HEK293 (cell line): ENCODE data around the gene PTGES.

Source experiments
- CTCF ChIA-PET: fragments of 350-600 bp; formaldehyde crosslinking; extraction: SDS; loops from one replicate; lab custom pipeline; 2021; ENCODE audit warnings: antibody characterized with exemption; lab: Yijun Ruan, JAX
- POLR2A ChIA-PET: fragments of 300-600 bp; formaldehyde crosslinking; extraction: SDS; loops from one replicate; lab custom pipeline; 2020; ENCODE audit warnings: antibody characterized with exemption, inconsistent platforms; lab: Yijun Ruan, JAX
- H3K27ac ChIP-seq: fragments of 200-500 bp; sonication (Bioruptor generic); 2 replicates; pipeline ENCODE4 v1.5.1; 2014; ENCODE audit warnings: low read depth, low read length, control low read depth, inconsistent platforms; ENCODE audit errors: extremely low read depth
- H3K36me3 ChIP-seq, 2 experiments: fragments of 200-500 bp in 1 of 2; sonication (Bioruptor generic) in 1 of 2; 1 replicate in 1 of 2; 2 replicates in 1 of 2; pipeline ENCODE4 v1.5.1; 2014 to 2017; ENCODE audit warnings: inconsistent platforms in 2 of 2, low read length in 2 of 2; ENCODE audit not compliant: control insufficient read depth in 2 of 2, insufficient read depth in 1 of 2
- H3K4me1 ChIP-seq: fragments of 200-500 bp; sonication (Bioruptor generic); 2 replicates; pipeline ENCODE4 v1.5.1; 2014; ENCODE audit warnings: mild to moderate bottlenecking, low read length, inconsistent platforms; ENCODE audit not compliant: control insufficient read depth, insufficient read depth
- H3K4me3 ChIP-seq: 2 replicates; pipeline ENCODE4 v1.5.1; 2011; ENCODE audit warnings: low read depth, mild to moderate bottlenecking, control low read depth, low read length, moderate library complexity
- H3K9me3 ChIP-seq: fragments of 200-500 bp; sonication (Bioruptor generic); 2 replicates; pipeline ENCODE4 v1.5.1; 2014; ENCODE audit warnings: low read depth, low read length, inconsistent platforms; ENCODE audit not compliant: control insufficient read depth, insufficient read depth
- IKZF3 ChIP-seq: fragments of 450-650 bp; IDR thresholded peaks from 2 replicates; pipeline ENCODE4 v1.5.0; 2018; ENCODE audit warnings: missing biosample characterization, mild to moderate bottlenecking, missing genetic modification characterization, moderate library complexity
- KLF1 ChIP-seq: fragments of 450-650 bp; formaldehyde crosslinking; IDR thresholded peaks from 2 replicates; pipeline ENCODE4 v1.5.1; 2016; ENCODE audit warnings: missing biosample characterization, missing genetic modification characterization
- YY1 ChIP-seq: fragments of 450-650 bp; formaldehyde crosslinking; IDR thresholded peaks from 2 replicates; pipeline ENCODE4 v1.5.1; 2018; ENCODE audit warnings: missing biosample characterization, missing genetic modification characterization
- ZEB2 ChIP-seq: fragments of 450-650 bp; formaldehyde crosslinking; IDR thresholded peaks from 2 replicates; pipeline ENCODE4 v1.5.1; 2016; ENCODE audit warnings: missing biosample characterization, missing genetic modification characterization
- ZIC2 ChIP-seq: fragments of 450-650 bp; formaldehyde crosslinking; IDR thresholded peaks from 2 replicates; pipeline ENCODE4 v1.5.1; 2016; ENCODE audit warnings: missing biosample characterization, missing genetic modification characterization
- ZNF169 ChIP-seq: fragments of 450-650 bp; formaldehyde crosslinking; IDR thresholded peaks from 2 replicates; pipeline ENCODE4 v1.5.1; 2016; ENCODE audit warnings: missing biosample characterization, missing genetic modification characterization
- ZNF19 ChIP-seq: fragments of 450-650 bp; formaldehyde crosslinking; IDR thresholded peaks from 2 replicates; pipeline ENCODE4; 2016; ENCODE audit warnings: missing biosample characterization, missing genetic modification characterization, low read depth
- ZNF211 ChIP-seq: fragments of 450-650 bp; formaldehyde crosslinking; IDR thresholded peaks from 2 replicates; pipeline ENCODE4 v1.5.1; 2016; ENCODE audit warnings: low read depth, missing biosample characterization, missing genetic modification characterization
- ZNF354C ChIP-seq: fragments of 450-650 bp; formaldehyde crosslinking; IDR thresholded peaks from 2 replicates; pipeline ENCODE4 v1.5.1; 2016; ENCODE audit warnings: missing biosample characterization, missing genetic modification characterization, low read depth, borderline replicate concordance
- ZNF391 ChIP-seq: fragments of 450-650 bp; formaldehyde crosslinking; IDR thresholded peaks from 2 replicates; pipeline ENCODE4 v1.5.1; 2016; ENCODE audit warnings: low read depth, missing biosample characterization, missing genetic modification characterization, borderline replicate concordance
- ZNF394 ChIP-seq: fragments of 450-650 bp; formaldehyde crosslinking; IDR thresholded peaks from 2 replicates; pipeline ENCODE4 v1.5.1; 2016; ENCODE audit warnings: missing biosample characterization, missing genetic modification characterization, mild to moderate bottlenecking, moderate library complexity, borderline replicate concordance
- ZNF404 ChIP-seq: fragments of 450-650 bp; formaldehyde crosslinking; IDR thresholded peaks from 2 replicates; pipeline ENCODE4 v1.5.1; 2017; ENCODE audit warnings: missing biosample characterization, missing genetic modification characterization
- ZNF514 ChIP-seq: fragments of 450-650 bp; formaldehyde crosslinking; IDR thresholded peaks from 2 replicates; pipeline ENCODE4 v1.5.1; 2016; ENCODE audit warnings: missing biosample characterization, missing genetic modification characterization
- ZNF549 ChIP-seq: fragments of 450-650 bp; IDR thresholded peaks from 2 replicates; pipeline ENCODE4 v1.5.1; 2018; ENCODE audit warnings: missing biosample characterization, missing genetic modification characterization, mild to moderate bottlenecking, inconsistent platforms, moderate library complexity
- ZNF561 ChIP-seq: fragments of 450-650 bp; IDR thresholded peaks from 2 replicates; pipeline ENCODE4 v1.5.1; 2018; ENCODE audit warnings: missing biosample characterization, missing genetic modification characterization, borderline replicate concordance
- ZNF571 ChIP-seq: fragments of 450-650 bp; formaldehyde crosslinking; IDR thresholded peaks from 2 replicates; pipeline ENCODE4 v1.5.0; 2017; ENCODE audit warnings: missing biosample characterization, missing genetic modification characterization
- ZNF610 ChIP-seq: fragments of 450-650 bp; formaldehyde crosslinking; IDR thresholded peaks from 2 replicates; pipeline ENCODE4 v1.5.1; 2016; ENCODE audit warnings: missing biosample characterization, missing genetic modification characterization, borderline replicate concordance
- ZNF621 ChIP-seq: fragments of 450-650 bp; formaldehyde crosslinking; IDR thresholded peaks from 2 replicates; pipeline ENCODE4 v1.5.1; 2017; ENCODE audit warnings: missing biosample characterization, missing genetic modification characterization
- ZNF623 ChIP-seq: fragments of 450-650 bp; formaldehyde crosslinking; IDR thresholded peaks from 2 replicates; pipeline ENCODE4 v1.5.1; 2016; ENCODE audit warnings: missing biosample characterization, missing genetic modification characterization
- ZNF76 ChIP-seq: fragments of 450-650 bp; formaldehyde crosslinking; IDR thresholded peaks from 2 replicates; pipeline ENCODE4; 2016; ENCODE audit warnings: low read depth, missing biosample characterization, missing genetic modification characterization, borderline replicate concordance
- ZNF768 ChIP-seq: fragments of 450-650 bp; formaldehyde crosslinking; IDR thresholded peaks from 2 replicates; pipeline ENCODE4 v1.5.1; 2018; ENCODE audit warnings: missing biosample characterization, mild to moderate bottlenecking, missing genetic modification characterization
- ZNF777 ChIP-seq: fragments of 450-650 bp; formaldehyde crosslinking; IDR thresholded peaks from 2 replicates; pipeline ENCODE4 v1.5.1; 2017; ENCODE audit warnings: missing biosample characterization, missing genetic modification characterization, borderline replicate concordance
- ZNF843 ChIP-seq: fragments of 450-650 bp; formaldehyde crosslinking; IDR thresholded peaks from 2 replicates; pipeline ENCODE4 v1.5.1; 2016; ENCODE audit warnings: missing biosample characterization, missing genetic modification characterization
- TF ChIP-seq, protein P1 (sequence below): fragments of 450-650 bp; formaldehyde crosslinking; IDR thresholded peaks from 2 replicates; pipeline ENCODE4 v1.5.1; 2017; ENCODE audit warnings: missing biosample characterization, missing genetic modification characterization
- TF ChIP-seq, protein P2 (sequence below): fragments of 450-650 bp; formaldehyde crosslinking; IDR thresholded peaks from 2 replicates; pipeline ENCODE4 v1.5.0; 2017; ENCODE audit warnings: missing biosample characterization, missing genetic modification characterization, borderline replicate concordance
- TF ChIP-seq, protein P3 (sequence below): fragments of 450-650 bp; formaldehyde crosslinking; IDR thresholded peaks from 2 replicates; pipeline ENCODE4 v1.5.1; 2017; ENCODE audit warnings: missing biosample characterization, missing genetic modification characterization
- TF ChIP-seq, protein P4 (sequence below): fragments of 450-650 bp; formaldehyde crosslinking; IDR thresholded peaks from 2 replicates; pipeline ENCODE4 v1.5.1; 2016; ENCODE audit warnings: missing biosample characterization, missing genetic modification characterization
- TF ChIP-seq, protein P5 (sequence below): fragments of 450-650 bp; formaldehyde crosslinking; IDR thresholded peaks from 2 replicates; pipeline ENCODE4 v1.5.1; 2017; ENCODE audit warnings: missing biosample characterization, missing genetic modification characterization

PTGES gene

DNA sequence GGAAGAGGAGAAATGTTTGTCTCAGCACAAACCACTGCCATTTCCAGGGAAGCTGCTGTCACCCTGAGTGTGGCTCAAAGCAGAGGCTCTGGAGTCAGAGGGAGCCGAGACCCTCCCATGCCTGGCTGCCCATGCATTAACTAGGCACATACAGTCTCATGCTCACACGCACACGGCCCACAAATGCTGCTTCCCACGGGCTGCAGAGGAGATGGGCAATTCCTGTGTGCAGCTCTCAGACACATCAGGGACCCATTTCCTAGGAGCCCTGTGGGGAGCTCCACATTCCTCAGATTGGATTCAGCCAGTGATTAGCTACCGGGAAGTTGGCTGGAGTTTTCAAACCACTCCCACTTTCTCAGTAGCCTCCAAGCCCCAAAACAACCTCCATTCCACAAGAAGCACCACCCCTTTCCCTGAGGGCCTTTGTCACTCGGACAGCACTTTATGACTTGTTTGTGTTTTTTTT lies 9.1 kb upstream of the PTGES start:
- POLR2A ChIA-PET: interaction anchor here (0.9 to 1.3 kb wide), 2 partner anchors 10 to 15 kb away, joined by 4 to 7 read pairs; no protein-coding TSS in a partner anchor
- Histone ChIP-seq H3K27ac (no peak overlapping the region), H3K4me3 (no peak overlapping the region), H3K4me1 (no peaks in the 10 kb centered on the region), H3K9me3 (no peaks in the 10 kb centered on the region), H3K36me3 (no peaks in the 10 kb centered on the region)
- CTCF ChIA-PET: interaction anchor here (1.0 to 4.0 kb wide), 3 partner anchors 21 to 35 kb away, joined by 3 to 21 read pairs (median 7); no protein-coding TSS in a partner anchor
- TF ChIP-seq, protein P1, sequence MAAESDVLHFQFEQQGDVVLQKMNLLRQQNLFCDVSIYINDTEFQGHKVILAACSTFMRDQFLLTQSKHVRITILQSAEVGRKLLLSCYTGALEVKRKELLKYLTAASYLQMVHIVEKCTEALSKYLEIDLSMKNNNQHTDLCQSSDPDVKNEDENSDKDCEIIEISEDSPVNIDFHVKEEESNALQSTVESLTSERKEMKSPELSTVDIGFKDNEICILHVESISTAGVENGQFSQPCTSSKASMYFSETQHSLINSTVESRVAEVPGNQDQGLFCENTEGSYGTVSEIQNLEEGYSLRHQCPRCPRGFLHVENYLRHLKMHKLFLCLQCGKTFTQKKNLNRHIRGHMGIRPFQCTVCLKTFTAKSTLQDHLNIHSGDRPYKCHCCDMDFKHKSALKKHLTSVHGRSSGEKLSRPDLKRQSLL (tag by site-specific recombination): no peak
- TF ChIP-seq ZNF354C (tag by site-specific recombination): no peak
- no peak for TF ChIP-seq ZNF76 (tag by site-specific recombination)
- no peak for TF ChIP-seq ZNF514 (tag by site-specific recombination)
- no peak for TF ChIP-seq ZNF621 (tag by site-specific recombination)
- no peak for TF ChIP-seq ZNF211 (tag by site-specific recombination)
- no peak for TF ChIP-seq ZNF549
- no peak for TF ChIP-seq ZNF561 (tag by site-specific recombination)
- no peak for TF ChIP-seq ZNF404 (tag by site-specific recombination)
- TF ChIP-seq, protein P2, sequence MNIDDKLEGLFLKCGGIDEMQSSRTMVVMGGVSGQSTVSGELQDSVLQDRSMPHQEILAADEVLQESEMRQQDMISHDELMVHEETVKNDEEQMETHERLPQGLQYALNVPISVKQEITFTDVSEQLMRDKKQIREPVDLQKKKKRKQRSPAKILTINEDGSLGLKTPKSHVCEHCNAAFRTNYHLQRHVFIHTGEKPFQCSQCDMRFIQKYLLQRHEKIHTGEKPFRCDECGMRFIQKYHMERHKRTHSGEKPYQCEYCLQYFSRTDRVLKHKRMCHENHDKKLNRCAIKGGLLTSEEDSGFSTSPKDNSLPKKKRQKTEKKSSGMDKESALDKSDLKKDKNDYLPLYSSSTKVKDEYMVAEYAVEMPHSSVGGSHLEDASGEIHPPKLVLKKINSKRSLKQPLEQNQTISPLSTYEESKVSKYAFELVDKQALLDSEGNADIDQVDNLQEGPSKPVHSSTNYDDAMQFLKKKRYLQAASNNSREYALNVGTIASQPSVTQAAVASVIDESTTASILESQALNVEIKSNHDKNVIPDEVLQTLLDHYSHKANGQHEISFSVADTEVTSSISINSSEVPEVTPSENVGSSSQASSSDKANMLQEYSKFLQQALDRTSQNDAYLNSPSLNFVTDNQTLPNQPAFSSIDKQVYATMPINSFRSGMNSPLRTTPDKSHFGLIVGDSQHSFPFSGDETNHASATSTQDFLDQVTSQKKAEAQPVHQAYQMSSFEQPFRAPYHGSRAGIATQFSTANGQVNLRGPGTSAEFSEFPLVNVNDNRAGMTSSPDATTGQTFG (tag by site-specific recombination): no peak
- TF ChIP-seq ZEB2 (tag by site-specific recombination): no peak

DNA sequence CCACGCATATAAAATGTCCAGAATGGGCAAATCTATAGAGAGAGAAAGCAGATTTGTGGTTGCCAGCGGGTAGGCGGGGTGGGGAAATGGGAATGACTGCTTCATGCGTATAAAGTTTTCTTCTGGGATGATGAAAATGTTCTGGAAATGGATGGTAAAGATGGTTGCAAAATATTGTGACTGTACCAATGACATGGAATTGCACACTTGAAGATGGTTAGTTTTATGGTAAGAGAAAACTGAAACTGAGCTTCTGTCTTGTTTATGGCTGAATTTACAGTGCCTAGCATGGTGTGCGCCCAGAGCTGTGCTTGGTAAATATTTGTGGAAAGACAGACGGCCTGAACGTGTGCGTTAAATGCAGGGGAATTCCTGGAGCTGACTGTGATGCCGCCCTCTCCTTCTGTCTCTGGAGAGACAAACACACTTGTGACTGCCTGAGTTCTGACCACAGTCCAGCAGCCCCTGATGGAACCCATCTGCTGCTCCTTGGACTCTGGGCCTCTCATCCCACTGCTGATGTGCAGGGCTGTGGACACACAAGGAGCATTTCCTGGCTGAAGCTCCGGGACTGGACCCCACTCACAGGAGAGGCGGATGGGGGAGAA lies 8.6 kb upstream of the PTGES start:
- Histone ChIP-seq H3K4me1 (no peaks in the 10 kb centered on the region), H3K4me3 (no peak overlapping the region), H3K36me3 (no peaks in the 10 kb centered on the region), H3K27ac (no peak overlapping the region), H3K9me3 (no peaks in the 10 kb centered on the region)
- ChIA-PET CTCF (interaction anchor here (1.0 to 4.0 kb wide), 3 partner anchors 22 to 34 kb away, joined by 3 to 21 read pairs (median 7); no protein-coding TSS in a partner anchor), POLR2A (interaction anchor here (0.9 to 1.3 kb wide), 2 partner anchors 10 to 16 kb away, joined by 4 to 7 read pairs; no protein-coding TSS in a partner anchor)
- TF ChIP-seq ZNF391 (tag by site-specific recombination): no peak
- TF ChIP-seq KLF1 (tag by site-specific recombination): no peak
- TF ChIP-seq ZNF610 (tag by site-specific recombination): no peak
- no peak for TF ChIP-seq ZNF777 (tag by site-specific recombination)
- no peak for TF ChIP-seq ZNF571
- no peak for TF ChIP-seq ZNF768 (tag by site-specific recombination)
- TF ChIP-seq ZNF623 (tag by site-specific recombination): no peak
- no peak for TF ChIP-seq ZNF211 (tag by site-specific recombination)
- TF ChIP-seq ZNF169 (tag by site-specific recombination): no peak
- no peak for TF ChIP-seq ZNF549
- TF ChIP-seq, protein P3, sequence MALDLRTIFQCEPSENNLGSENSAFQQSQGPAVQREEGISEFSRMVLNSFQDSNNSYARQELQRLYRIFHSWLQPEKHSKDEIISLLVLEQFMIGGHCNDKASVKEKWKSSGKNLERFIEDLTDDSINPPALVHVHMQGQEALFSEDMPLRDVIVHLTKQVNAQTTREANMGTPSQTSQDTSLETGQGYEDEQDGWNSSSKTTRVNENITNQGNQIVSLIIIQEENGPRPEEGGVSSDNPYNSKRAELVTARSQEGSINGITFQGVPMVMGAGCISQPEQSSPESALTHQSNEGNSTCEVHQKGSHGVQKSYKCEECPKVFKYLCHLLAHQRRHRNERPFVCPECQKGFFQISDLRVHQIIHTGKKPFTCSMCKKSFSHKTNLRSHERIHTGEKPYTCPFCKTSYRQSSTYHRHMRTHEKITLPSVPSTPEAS: no peak
- no peak for TF ChIP-seq IKZF3 (tag by site-specific recombination)
- no peak for TF ChIP-seq ZNF354C (tag by site-specific recombination)
- no peak for TF ChIP-seq YY1 (tag by site-specific recombination)
- TF ChIP-seq ZIC2 (tag by site-specific recombination): no peak
- TF ChIP-seq, protein P4, sequence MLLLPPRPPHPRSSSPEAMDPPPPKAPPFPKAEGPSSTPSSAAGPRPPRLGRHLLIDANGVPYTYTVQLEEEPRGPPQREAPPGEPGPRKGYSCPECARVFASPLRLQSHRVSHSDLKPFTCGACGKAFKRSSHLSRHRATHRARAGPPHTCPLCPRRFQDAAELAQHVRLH (tag by site-specific recombination): no peak
- no peak for TF ChIP-seq ZNF843 (tag by site-specific recombination)
- TF ChIP-seq, protein P5, sequence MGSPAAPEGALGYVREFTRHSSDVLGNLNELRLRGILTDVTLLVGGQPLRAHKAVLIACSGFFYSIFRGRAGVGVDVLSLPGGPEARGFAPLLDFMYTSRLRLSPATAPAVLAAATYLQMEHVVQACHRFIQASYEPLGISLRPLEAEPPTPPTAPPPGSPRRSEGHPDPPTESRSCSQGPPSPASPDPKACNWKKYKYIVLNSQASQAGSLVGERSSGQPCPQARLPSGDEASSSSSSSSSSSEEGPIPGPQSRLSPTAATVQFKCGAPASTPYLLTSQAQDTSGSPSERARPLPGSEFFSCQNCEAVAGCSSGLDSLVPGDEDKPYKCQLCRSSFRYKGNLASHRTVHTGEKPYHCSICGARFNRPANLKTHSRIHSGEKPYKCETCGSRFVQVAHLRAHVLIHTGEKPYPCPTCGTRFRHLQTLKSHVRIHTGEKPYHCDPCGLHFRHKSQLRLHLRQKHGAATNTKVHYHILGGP (tag by site-specific recombination): no peak
- no peak for TF ChIP-seq ZNF394 (tag by site-specific recombination)
- no peak for TF ChIP-seq ZNF19 (tag by site-specific recombination)
